Peyer's patch (tissue), 4 donors: ENCODE measurements around the gene RHOF. TPM values are rescaled to one million over a fixed set of nuclear protein-coding genes. Genes with fewer than 3 reads are reported as not detected.

ENCODE experiments used
- DNase-seq, 3 donors: peaks; one replicate each; pipeline ENCODE4 v3.0.0-alpha.2; 2017 to 2019
- H3K27ac ChIP-seq, 4 donors: fragments of 200-600 bp; sonication (generic); one replicate each; pipeline ENCODE4 v1.5.1; 2016 to 2019
- H3K27me3 ChIP-seq, 2 donors: fragments of 200-600 bp; sonication (generic); one replicate each; pipeline ENCODE4 v1.5.1; 2019
- H3K36me3 ChIP-seq, 3 donors: fragments of 200-600 bp; sonication (generic); one replicate each; pipeline ENCODE4 v1.5.1; 2016 to 2019
- H3K4me1 ChIP-seq, 4 donors: fragments of 200-600 bp; sonication (generic); one replicate each; pipeline ENCODE4 v1.5.1; 2016 to 2019
- H3K4me3 ChIP-seq, 4 donors: fragments of 200-600 bp; sonication (generic); 1 replicate in 3 of 4; 2 replicates in 1 of 4; pipeline ENCODE4 v1.5.1; 2016 to 2019; ENCODE audit warnings: mild to moderate bottlenecking in 1 of 4
- H3K9me3 ChIP-seq, 4 donors: fragments of 200-600 bp; sonication (generic); one replicate each; pipeline ENCODE4 v1.5.1; 2016 to 2019; ENCODE audit warnings: mild to moderate bottlenecking in 1 of 4
- CTCF ChIP-seq, 6 experiments: fragments of 450-650 bp in 4 of 6; fragments of 200-600 bp in 2 of 6; sonication (generic) in 1 of 6; IDR thresholded peaks; one replicate each; pipeline ENCODE4 v1.5.1; 2017 to 2019; ENCODE audit warnings: antibody characterized with exemption in 6 of 6, mild to moderate bottlenecking in 3 of 6, moderate library complexity in 1 of 6
- POLR2A ChIP-seq, 2 donors: fragments of 450-650 bp; IDR thresholded peaks; one replicate each; pipeline ENCODE4 v1.5.1; 2017; ENCODE audit warnings: antibody characterized with exemption in 2 of 2, mild to moderate bottlenecking in 2 of 2, moderate library complexity in 2 of 2
- total RNA-seq, 4 donors: library from RNA; depleted of rRNA; stranded (reverse); fragments of >200 nt; gene quantifications; one replicate each; pipeline ENCODE4 v1.1.0, GENCODE V29; 2016

RHOF gene
- total RNA-seq, 4 donors from 2014 or later = 31.4 to 134 (median 91.0) TPM

- Histone ChIP-seq H3K9me3 (no peaks in the 10 kb centered on the region), H3K27ac (no peak overlapping the region), H3K27me3 (no peaks in the 10 kb centered on the region), H3K36me3 (peaks cover 0 to 21% (median 0%) of the 10 kb centered on the region in 3 donors), H3K4me1 (peaks cover 0 to 25% (median 5%) of the 10 kb centered on the region in 4 donors), H3K4me3 (no peak overlapping the region)
- DNase-seq = no peak
- TF ChIP-seq POLR2A (IDR thresholded peaks at IDR 0.05) (no peak), CTCF (IDR thresholded peaks at IDR 0.05) (no peak)
Observed at GRCh38 chr12:121775501-121775900, 18.0 kb downstream of the RHOF start.

GRCh38 chr12:121774968-121775474 is 18.5 kb downstream of the RHOF start:
- TF ChIP-seq POLR2A (IDR thresholded peaks at IDR 0.05) = no peak
- TF ChIP-seq CTCF (IDR thresholded peaks at IDR 0.05) = no peak
- Histone ChIP-seq H3K36me3 (peaks cover 0 to 17% (median 0%) of the 10 kb centered on the region in 3 donors), H3K4me1 (peaks cover 0 to 29% (median 5%) of the 10 kb centered on the region in 4 donors), H3K27me3 (no peaks in the 10 kb centered on the region), H3K27ac (no peak overlapping the region), H3K9me3 (no peaks in the 10 kb centered on the region), H3K4me3 (no peak overlapping the region)
- DNase-seq = no peak

- Histone ChIP-seq H3K9me3 (no peaks in the 10 kb centered on the region), H3K4me1 (peaks cover 0 to 35% (median 5%) of the 10 kb centered on the region in 4 donors), H3K27me3 (no peaks in the 10 kb centered on the region), H3K4me3 (no peak overlapping the region), H3K27ac (peak overlapping the region in 1 of 4 donors; percentile 10), H3K36me3 (no peaks in the 10 kb centered on the region)
- TF ChIP-seq POLR2A (IDR thresholded peaks at IDR 0.05) (peak in 1 of 2 donors; percentile 7), CTCF (IDR thresholded peaks at IDR 0.05) (peak; percentile 81 to 95 (median 90))
- peak; percentile 73 to 88 (median 87) for DNase-seq
Observed at GRCh38 chr12:121773011-121773777, 20.3 kb downstream of the RHOF start.

GRCh38 chr12:121770813-121771625 is 22.5 kb downstream of the RHOF start:
- no peaks in the 10 kb centered on the region for H3K27me3 ChIP-seq
- no peak for DNase-seq
- no peaks in the 10 kb centered on the region for H3K9me3 ChIP-seq
- TF ChIP-seq CTCF (IDR thresholded peaks at IDR 0.05) (no peak), POLR2A (IDR thresholded peaks at IDR 0.05) (no peak)
- no peaks in the 10 kb centered on the region for H3K36me3 ChIP-seq
- no peak overlapping the region for H3K4me3 ChIP-seq
- H3K4me1 ChIP-seq = peaks cover 0 to 30% (median under 1%) of the 10 kb centered on the region in 4 donors
- H3K27ac ChIP-seq = peak overlapping the region in 2 of 4 donors; percentile 72

GRCh38 chr12:121770388-121770787 is 23.1 kb downstream of the RHOF start:
- no peak for TF ChIP-seq POLR2A (IDR thresholded peaks at IDR 0.05)
- TF ChIP-seq CTCF (IDR thresholded peaks at IDR 0.05) = no peak
- peak overlapping the region in 3 of 4 donors; percentile 22 to 72 (median 72) for H3K27ac ChIP-seq
- no peak overlapping the region for H3K4me3 ChIP-seq
- H3K27me3 ChIP-seq = no peaks in the 10 kb centered on the region
- no peak for DNase-seq
- H3K9me3 ChIP-seq = no peaks in the 10 kb centered on the region
- peaks cover 0 to 29% (median 0%) of the 10 kb centered on the region in 4 donors for H3K4me1 ChIP-seq
- H3K36me3 ChIP-seq = no peaks in the 10 kb centered on the region
